ENCODE measurements around the gene PALLD.

PALLD gene

GRCh38 chr4:168562041-168562571 is 65.3 kb downstream of the PALLD start:
- DNase-seq, result peak; percentile 51

GRCh38 chr4:168564023-168564422 is 67.2 kb downstream of the PALLD start:
- DNase-seq, result no peak

GRCh38 chr4:168565130-168565529 is 68.3 kb downstream of the PALLD start:
- peak; percentile 10 for DNase-seq

DNA sequence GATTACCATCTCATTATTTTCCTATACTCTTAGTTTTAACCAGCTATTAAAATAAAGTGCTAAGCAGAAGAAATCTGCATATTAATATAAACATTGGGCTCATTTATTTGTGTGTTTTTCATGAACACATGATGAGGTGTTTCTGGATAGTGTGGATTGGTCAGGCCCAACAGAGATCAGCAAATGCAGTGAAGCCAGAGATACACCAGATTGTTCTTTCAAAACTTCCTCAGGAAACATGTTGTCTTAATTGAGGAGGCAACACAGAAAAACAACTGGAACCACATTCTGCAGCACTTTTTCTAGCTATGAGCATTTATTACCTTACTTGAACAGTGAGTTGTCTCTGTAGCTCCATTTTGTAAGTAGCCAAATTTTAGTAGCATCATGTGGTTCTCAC is 69.9 kb downstream of the PALLD start:
- DNase-seq, result no peak

DNA sequence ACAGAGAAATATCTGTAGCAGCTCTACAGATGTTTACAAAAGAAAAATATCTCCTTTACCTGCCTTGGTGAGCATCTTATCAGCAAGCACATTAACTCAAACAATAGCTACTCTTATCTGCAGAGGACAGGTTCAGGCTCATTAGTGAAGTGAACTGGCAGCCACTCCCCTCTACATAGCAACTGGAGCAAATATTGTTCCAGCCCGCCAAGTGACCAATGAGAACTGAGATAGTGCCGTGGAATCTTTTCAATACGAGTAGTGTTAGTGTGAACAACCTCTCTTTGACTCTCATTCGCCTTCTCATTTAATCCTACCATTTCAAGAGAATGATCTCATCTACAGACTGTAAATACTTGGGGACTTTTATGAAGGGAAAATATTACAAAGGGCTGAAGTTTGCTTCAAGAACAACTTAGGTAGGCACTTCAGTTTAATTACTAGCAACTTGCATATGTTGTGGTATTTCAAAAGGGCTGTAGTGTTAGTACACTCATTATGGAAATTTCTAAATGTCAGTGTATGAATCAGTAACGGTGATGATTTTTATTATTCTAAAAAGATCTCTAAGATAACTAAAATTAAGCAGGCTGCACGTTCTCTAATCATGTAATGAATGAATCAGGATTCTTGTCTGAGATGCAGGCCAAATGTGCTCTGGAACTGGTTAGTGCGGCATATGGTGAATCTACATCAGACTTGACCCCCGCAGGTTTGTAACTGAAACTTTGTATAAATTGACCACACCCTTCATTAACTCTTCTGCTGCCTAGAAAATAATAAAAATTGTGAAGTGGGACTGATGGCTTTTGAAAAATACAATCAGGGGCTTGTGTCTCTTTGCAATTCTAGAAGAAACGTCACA is 72.4 kb downstream of the PALLD start:
- DNase-seq, result peak; percentile 58

DNA sequence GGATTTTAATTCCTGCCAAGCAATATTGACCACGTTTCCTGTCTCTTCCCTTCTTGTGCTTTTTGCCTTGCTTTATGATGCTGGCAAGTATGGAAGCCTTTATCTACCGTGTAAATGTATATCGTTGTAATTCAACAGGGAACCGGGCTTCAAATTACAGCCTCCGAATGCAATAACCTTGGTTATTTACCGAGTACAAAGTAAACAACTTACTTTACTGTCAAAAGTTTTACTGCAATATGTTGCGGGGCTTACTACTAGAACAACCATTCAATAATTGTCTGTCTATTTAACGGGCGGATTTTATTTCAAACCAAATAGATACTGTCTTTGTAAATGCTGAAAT is 73.1 kb downstream of the PALLD start:
- no peak for DNase-seq

DNA sequence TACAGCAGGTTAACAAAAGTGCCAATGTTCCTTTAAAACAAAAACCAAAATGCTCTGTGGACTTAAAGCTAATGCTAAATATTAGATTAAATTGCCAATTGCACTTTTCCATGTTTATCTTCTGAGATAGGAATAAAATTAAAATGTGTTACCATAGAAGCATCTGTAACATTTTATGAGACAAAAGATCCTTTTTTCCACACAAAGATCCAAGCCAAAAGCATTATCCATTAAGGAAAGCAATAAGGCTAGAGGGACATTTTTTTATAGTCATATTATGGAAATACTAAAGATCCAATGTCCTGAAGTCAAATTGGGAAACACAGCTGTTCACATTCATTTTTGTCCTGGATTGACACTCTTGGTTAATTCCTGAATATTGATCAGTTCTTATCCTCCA is 73.6 kb downstream of the PALLD start:
- DNase-seq, result no peak

- DNase-seq, result no peak
Measured at GRCh38 chr4:168572002-168572401, 75.2 kb downstream of the PALLD start.

DNA sequence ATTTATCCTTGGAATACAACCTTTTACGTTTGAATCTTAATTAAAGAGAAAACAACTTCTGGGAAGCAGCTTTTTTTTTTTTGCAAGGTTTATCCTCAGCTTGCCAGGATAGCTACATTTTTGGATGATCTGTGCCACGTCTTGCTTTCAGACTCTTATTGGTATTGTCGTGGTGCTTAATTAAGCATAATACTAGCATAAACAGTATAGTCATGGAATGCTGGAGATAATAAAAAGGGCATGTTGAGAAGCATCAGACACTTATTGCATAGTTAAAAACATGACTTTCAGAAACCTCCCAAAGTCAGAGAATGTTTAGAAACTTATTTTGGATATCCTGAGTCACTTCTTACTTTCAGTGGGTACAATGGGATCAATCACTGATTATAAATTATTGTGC is 77.0 kb downstream of the PALLD start:
- DNase-seq, result no peak

GRCh38 chr4:168574581-168575295 is 77.9 kb downstream of the PALLD start:
- peak; percentile 71 for DNase-seq

- DNase-seq, result no peak
Measured at GRCh38 chr4:168575473-168575872, 78.6 kb downstream of the PALLD start.

DNA sequence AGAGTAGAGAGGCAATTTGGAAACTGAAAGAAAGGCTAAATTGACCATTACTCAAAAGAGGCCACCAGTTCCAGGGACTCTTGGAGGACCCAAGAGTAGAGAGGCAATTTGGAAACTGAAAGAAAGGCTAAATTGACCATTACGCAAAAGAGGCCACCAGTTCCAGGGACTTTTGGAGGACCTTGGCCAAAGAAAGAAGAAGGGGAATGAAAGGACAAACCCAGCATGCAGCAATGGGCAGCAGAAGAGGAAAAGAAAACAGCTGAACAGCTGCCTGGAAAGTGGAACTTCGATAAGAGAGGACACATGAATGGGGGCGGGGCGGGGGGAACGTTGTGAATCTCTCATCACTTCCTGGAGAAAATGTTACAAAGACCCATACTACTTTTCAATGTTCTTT is 80.8 kb downstream of the PALLD start:
- DNase-seq, result no peak

- DNase-seq, result no peak
Measured at GRCh38 chr4:168580228-168580627, 83.4 kb downstream of the PALLD start.

GRCh38 chr4:168584321-168584771 is 87.5 kb downstream of the PALLD start:
- DNase-seq, result peak; percentile 77

GRCh38 chr4:168585168-168586091 is 88.6 kb downstream of the PALLD start:
- peak; percentile 82 for DNase-seq

GRCh38 chr4:168586926-168587325 is 90.1 kb downstream of the PALLD start:
- DNase-seq, result no peak

- peak; percentile 93 for DNase-seq
Measured at GRCh38 chr4:168587411-168588125, 90.7 kb downstream of the PALLD start.

- DNase-seq, result peak; percentile 81
Measured at GRCh38 chr4:168588916-168589531, 92.2 kb downstream of the PALLD start.

GRCh38 chr4:168592676-168593075 is 95.8 kb downstream of the PALLD start:
- no peak for DNase-seq

DNA sequence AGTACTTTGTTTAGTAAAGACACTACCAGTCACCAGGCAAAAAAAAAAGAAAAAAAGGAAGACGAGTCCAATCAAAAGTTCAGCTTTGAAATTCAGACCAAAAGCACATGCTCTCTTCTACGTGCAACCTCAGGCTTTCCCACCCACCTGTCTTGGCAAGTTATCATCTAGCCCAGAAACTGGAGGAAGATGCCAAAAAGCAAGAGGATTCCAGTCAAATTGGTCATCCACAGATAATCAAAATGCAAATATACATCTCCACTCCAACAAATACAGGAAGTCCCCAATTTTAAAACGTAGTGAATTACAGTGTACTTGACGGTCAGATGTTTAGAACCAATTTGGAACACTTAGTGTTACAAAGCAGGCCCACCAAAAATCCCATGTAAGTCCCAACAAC is 96.5 kb downstream of the PALLD start:
- no peak for DNase-seq

DNA sequence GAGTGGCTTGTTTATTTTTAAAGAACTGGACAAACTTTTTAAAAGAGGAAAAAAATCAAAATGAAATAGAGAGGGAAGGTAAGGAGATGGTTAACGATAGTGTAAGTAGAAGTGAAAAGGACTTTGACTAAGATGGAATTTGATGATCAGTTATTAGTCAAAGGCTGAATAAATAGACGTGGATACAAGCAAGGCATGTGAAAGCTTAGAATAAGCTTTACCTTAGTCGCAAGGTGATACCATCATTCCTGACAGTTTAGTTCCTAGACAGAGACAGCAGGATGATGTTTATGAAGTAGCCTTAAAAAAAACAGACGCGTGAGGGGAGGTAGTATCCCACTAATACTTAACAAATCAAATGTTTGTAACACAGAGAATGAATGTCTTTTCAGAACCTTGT is 97.3 kb downstream of the PALLD start:
- no peak for DNase-seq

- DNase-seq, result peak; percentile 42
Measured at GRCh38 chr4:168598191-168598590, 101.3 kb downstream of the PALLD start.

Measured in EL (cell line).